Spinal cord (tissue), 10 donors: ENCODE results near the gene SIM2. TPM values are rescaled to one million over a fixed set of nuclear protein-coding genes. Genes with fewer than 3 reads are reported as not detected.

Experiments used
- DNase-seq, 6 donors: peaks; one replicate each; pipeline versions ENCODE4 v3.0.0 to v3.0.0-alpha.2; 2013 to 2015; ENCODE audit warnings: low spot score in 6 of 6, low read depth in 4 of 6
- H3K27ac ChIP-seq: one replicate; pipeline ENCODE4 v1.5.1; 2013; ENCODE audit warnings: low read depth, low read length, control low read depth
- H3K27me3 ChIP-seq: one replicate; pipeline ENCODE4 v1.6.1; 2013; ENCODE audit warnings: low read length; ENCODE audit not compliant: control insufficient read depth, insufficient read depth
- H3K36me3 ChIP-seq: one replicate; pipeline ENCODE4 v1.6.1; 2013; ENCODE audit warnings: low read length; ENCODE audit not compliant: control insufficient read depth, insufficient read depth
- H3K4me1 ChIP-seq: one replicate; pipeline ENCODE4 v1.6.1; 2013; ENCODE audit warnings: low read length; ENCODE audit not compliant: control insufficient read depth, insufficient read depth
- H3K4me3 ChIP-seq: one replicate; pipeline ENCODE4 v1.5.1; 2013; ENCODE audit warnings: low read depth, low read length, control low read depth
- H3K9me3 ChIP-seq: one replicate; pipeline ENCODE4 v1.6.1; 2013; ENCODE audit warnings: low read length; ENCODE audit not compliant: control insufficient read depth, insufficient read depth
- WGBS: methylation state at CpG from one replicate; pipeline ENCODE4 v1.1.5; 2013; ENCODE audit warnings: missing lambda C conversion rate; ENCODE audit not compliant: insufficient coverage; 5-methylcytosine and 5-hydroxymethylcytosine counted together
- polyA plus RNA-seq, 2 donors: library from polyadenylated mRNA; unstranded; fragments of 120-200 nt; gene quantifications; one replicate each; pipeline ENCODE4 v1.2.1, GENCODE V29; 2013; ENCODE audit not compliant: insufficient read length in 2 of 2
- total RNA-seq, 2 donors: library from RNA; depleted of rRNA in 1 of 2; stranded (reverse); fragments of 120-200 nt in 1 of 2; fragments of >200 nt in 1 of 2; gene quantifications; one replicate each; pipeline versions ENCODE4 v1.2.3 to v1.2.4, GENCODE V29; 2013 to 2014
- donor health status: healthy.

SIM2 gene
- total and polyA plus RNA-seq, 4 donors = 0.06 to 3.3 (median 2.9) TPM; not detected in 1

- Histone ChIP-seq H3K36me3 (no peaks in the 10 kb centered on the region), H3K27ac (no peak overlapping the region), H3K9me3 (no peaks in the 10 kb centered on the region), H3K4me3 (no peak overlapping the region), H3K27me3 (peaks cover 28% of the 10 kb centered on the region), H3K4me1 (peaks cover 22% of the 10 kb centered on the region)
- peak in 2 of 6 donors; percentile 79 to 83 for DNase-seq
- 38% methylated on average over 30 of the region's 30 CpGs for WGBS
Observed at GRCh38 chr21:36744560-36745231, 45.8 kb downstream of the SIM2 start.

- Histone ChIP-seq H3K27ac (no peak overlapping the region), H3K36me3 (no peaks in the 10 kb centered on the region), H3K27me3 (peaks cover 28% of the 10 kb centered on the region), H3K9me3 (no peaks in the 10 kb centered on the region), H3K4me3 (no peak overlapping the region), H3K4me1 (peaks cover 22% of the 10 kb centered on the region)
- WGBS = 100% methylated on average over 4 of the region's 5 CpGs
- DNase-seq = no peak
Observed at GRCh38 chr21:36745459-36745858, 46.5 kb downstream of the SIM2 start.

GRCh38 chr21:36747041-36747814, 48.3 kb downstream of the SIM2 start:
- H3K4me3 ChIP-seq = no peak overlapping the region
- 3% methylated on average over 55 of the region's 62 CpGs for WGBS
- no peak overlapping the region for H3K27ac ChIP-seq
- peaks cover 22% of the 10 kb centered on the region for H3K4me1 ChIP-seq
- peaks cover 28% of the 10 kb centered on the region for H3K27me3 ChIP-seq
- peak in 2 of 6 donors; percentile 38 to 41 for DNase-seq
- H3K9me3 ChIP-seq = no peaks in the 10 kb centered on the region
- H3K36me3 ChIP-seq = no peaks in the 10 kb centered on the region

- H3K27ac ChIP-seq = no peak overlapping the region
- peak in 2 of 6 donors; percentile 68 to 75 for DNase-seq
- H3K36me3 ChIP-seq = no peaks in the 10 kb centered on the region
- H3K9me3 ChIP-seq = no peaks in the 10 kb centered on the region
- no peak overlapping the region for H3K4me3 ChIP-seq
- H3K4me1 ChIP-seq = peaks cover 22% of the 10 kb centered on the region
- peaks cover 28% of the 10 kb centered on the region for H3K27me3 ChIP-seq
- 2% methylated on average over 80 of the region's 80 CpGs for WGBS
Observed at GRCh38 chr21:36747815-36748383, 49.0 kb downstream of the SIM2 start.

- 60% methylated on average over 3 of the region's 14 CpGs for WGBS
Observed at GRCh38 chr21:36749935-36750575, 51.1 kb downstream of the SIM2 start.

GRCh38 chr21:36750576-36750959, 51.7 kb downstream of the SIM2 start:
- Histone ChIP-seq H3K36me3 (peaks cover 6% of the 10 kb centered on the region), H3K4me3 (no peak overlapping the region), H3K4me1 (peaks cover 10% of the 10 kb centered on the region), H3K27me3 (peaks cover 20% of the 10 kb centered on the region), H3K27ac (no peak overlapping the region), H3K9me3 (no peaks in the 10 kb centered on the region)
- WGBS = no CpG with 5 or more reads among the region's 2 CpGs
- DNase-seq = no peak

More at GRCh38 chr21:36749935-36750575, 51.1 kb downstream of the SIM2 start:
- Histone ChIP-seq H3K9me3 (no peaks in the 10 kb centered on the region), H3K4me1 (peaks cover 14% of the 10 kb centered on the region), H3K36me3 (peaks cover 6% of the 10 kb centered on the region), H3K27ac (no peak overlapping the region), H3K27me3 (peaks cover 26% of the 10 kb centered on the region), H3K4me3 (no peak overlapping the region)
- DNase-seq = peak in 2 of 6 donors; percentile 58 to 80

- Histone ChIP-seq H3K9me3 (no peaks in the 10 kb centered on the region), H3K27me3 (peaks cover 15% of the 10 kb centered on the region), H3K4me3 (no peak overlapping the region), H3K36me3 (peaks cover 6% of the 10 kb centered on the region), H3K4me1 (peaks cover 8% of the 10 kb centered on the region), H3K27ac (no peak overlapping the region)
- 74% methylated on average over 6 of the region's 10 CpGs for WGBS
- DNase-seq = no peak
Observed at GRCh38 chr21:36751383-36751782, 52.5 kb downstream of the SIM2 start.

- 69% methylated on average over 2 of the region's 3 CpGs for WGBS
- DNase-seq = no peak
- H3K36me3 ChIP-seq = peaks cover 11% of the 10 kb centered on the region
- H3K27me3 ChIP-seq = peaks cover under 1% of the 10 kb centered on the region
- no peak overlapping the region for H3K27ac ChIP-seq
- H3K4me1 ChIP-seq = no peaks in the 10 kb centered on the region
- no peak overlapping the region for H3K4me3 ChIP-seq
- H3K9me3 ChIP-seq = no peaks in the 10 kb centered on the region
Observed at GRCh38 chr21:36753556-36753955, 54.6 kb downstream of the SIM2 start.

- no peak overlapping the region for H3K27ac ChIP-seq
- 85% methylated on average over 16 of the region's 22 CpGs for WGBS
- DNase-seq = no peak
Observed at GRCh38 chr21:36754241-36754898, 55.5 kb downstream of the SIM2 start.

More at GRCh38 chr21:36754241-36754898, 55.5 kb downstream of the SIM2 start:
- Histone ChIP-seq H3K4me1 (no peaks in the 10 kb centered on the region), H3K27me3 (no peaks in the 10 kb centered on the region), H3K9me3 (no peaks in the 10 kb centered on the region), H3K4me3 (no peak overlapping the region), H3K36me3 (peaks cover 14% of the 10 kb centered on the region)
